ENCODE results near the gene BAAT. TPM values are rescaled to one million over a fixed set of nuclear protein-coding genes. Genes with fewer than 3 reads are reported as not detected.

The BAAT gene
- total and polyA plus RNA-seq, 2 of the 13 experiments (the other 11 are each of a cell fraction or from before 2014, with no cell fraction given), result 0.71 to 7.9 TPM

- TF ChIP-seq ATF5 (CRISPR knock-in tag; IDR thresholded peaks at IDR 0.05; ENCODE audit: low read depth), result no peak
- no peak for TF ChIP-seq HDAC6 (IDR thresholded peaks at IDR 0.05; ENCODE audit: low read depth, low read length)
- TF ChIP-seq ZNF639 (CRISPR knock-in tag; conservative IDR thresholded peaks at IDR 0.05), result no peak
- no peak for TF ChIP-seq ZNF275 (CRISPR knock-in tag; IDR thresholded peaks at IDR 0.05; ENCODE audit: borderline replicate concordance)
- TF ChIP-seq ZNF101 (CRISPR knock-in tag; IDR thresholded peaks at IDR 0.05; ENCODE audit: borderline replicate concordance, low read depth), result no peak
- TF ChIP-seq IRX3 (CRISPR knock-in tag; IDR thresholded peaks at IDR 0.05; ENCODE audit: borderline replicate concordance, low read depth), result no peak
- no peak for TF ChIP-seq ZNF577 (CRISPR knock-in tag; IDR thresholded peaks at IDR 0.05; ENCODE audit: borderline replicate concordance, low read depth)
- TF ChIP-seq ZNF720 (CRISPR knock-in tag; IDR thresholded peaks at IDR 0.05), result no peak
- TF ChIP-seq ZNF251 (CRISPR knock-in tag; IDR thresholded peaks at IDR 0.05), result no peak
- TF ChIP-seq REXO4 (CRISPR knock-in tag; IDR thresholded peaks at IDR 0.05; ENCODE audit: borderline replicate concordance), result no peak
- no peak for TF ChIP-seq SOX13 (IDR thresholded peaks at IDR 0.05)
- peak in 1 of 2 experiments; percentile 73; a peak in 1 of 4 replicates for TF ChIP-seq SOX13 (CRISPR knock-in tag; conservative IDR thresholded peaks at IDR 0.05 in 1 of 2, IDR thresholded peaks at IDR 0.05 in 1 of 2)
- TF ChIP-seq ZNF841 (CRISPR knock-in tag; IDR thresholded peaks at IDR 0.05; ENCODE audit: borderline replicate concordance), result no peak
- TF ChIP-seq SAP130 (CRISPR knock-in tag; IDR thresholded peaks at IDR 0.05; ENCODE audit: low read depth), result no peak
- no peak for TF ChIP-seq MLLT10 (CRISPR knock-in tag; IDR thresholded peaks at IDR 0.05)
- no peak for TF ChIP-seq RERE (CRISPR knock-in tag; IDR thresholded peaks at IDR 0.05; ENCODE audit: low read depth)
- no peak for TF ChIP-seq E2F5 (CRISPR knock-in tag; conservative IDR thresholded peaks at IDR 0.05)
- TF ChIP-seq GATAD1 (CRISPR knock-in tag; IDR thresholded peaks at IDR 0.05), result no peak
- no peak for TF ChIP-seq NR1H2 (CRISPR knock-in tag; IDR thresholded peaks at IDR 0.05; ENCODE audit: borderline replicate concordance, low read depth)
- no peak; the same call in 1 of the 2 replicates for TF ChIP-seq SMAD3 (CRISPR knock-in tag; IDR thresholded peaks at IDR 0.05)
- no peak for TF ChIP-seq KAT2B (IDR thresholded peaks at IDR 0.05; ENCODE audit: borderline replicate concordance, low read depth, low read length)
- TF ChIP-seq KMT2B (CRISPR knock-in tag; IDR thresholded peaks at IDR 0.05), result no peak
Observed at GRCh38 chr9:101326501-101326900, 58.3 kb downstream of the BAAT start (continued).

Measured in HepG2 (cell line).